ENCODE results near the gene VSTM4.

VSTM4 gene

GRCh38 chr10:49068209-49068608 lies 47.1 kb downstream of the VSTM4 start:
- no peak for DNase-seq

GRCh38 chr10:49066944-49067730 lies 48.2 kb downstream of the VSTM4 start:
- DNase-seq: no peak

- no peak for DNase-seq
These were observed 53.1 kb downstream of the VSTM4 start for GRCh38 chr10:49062229-49062628.

GRCh38 chr10:49061667-49062066 lies 53.7 kb downstream of the VSTM4 start:
- DNase-seq: no peak

GRCh38 chr10:49058463-49059255 lies 56.7 kb downstream of the VSTM4 start:
- DNase-seq: no peak

DNA sequence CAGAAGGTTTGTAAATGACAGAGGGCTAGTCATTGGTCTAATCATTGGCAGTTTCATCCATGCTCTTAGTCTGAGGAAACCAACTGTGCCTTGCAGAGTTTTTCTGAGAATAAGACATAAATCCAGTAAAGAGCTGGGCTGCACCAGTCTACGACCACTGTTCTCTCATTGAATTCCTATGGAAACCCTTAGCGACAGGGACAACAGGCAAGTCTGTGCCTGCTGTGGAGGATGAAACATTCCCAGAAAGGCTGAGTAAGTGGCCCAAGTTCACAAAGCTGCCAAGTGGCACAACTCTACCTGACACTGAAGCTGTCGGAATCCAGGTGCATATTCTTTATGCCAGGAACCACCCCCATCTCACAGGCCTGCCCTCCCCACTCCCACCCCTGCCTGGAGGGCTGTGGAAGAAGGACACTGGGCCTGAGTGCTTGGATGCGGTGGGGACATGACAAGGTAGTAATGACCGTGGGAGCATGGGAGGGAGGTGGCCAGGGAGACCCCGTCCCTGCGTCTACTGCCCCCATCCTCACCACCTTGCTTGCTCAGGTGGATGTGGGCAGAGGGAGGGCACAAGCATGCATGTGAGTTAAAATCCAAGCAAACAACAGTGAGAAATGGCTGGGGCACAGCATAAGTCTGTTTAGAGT lies 58.0 kb downstream of the VSTM4 start:
- no peak for DNase-seq

GRCh38 chr10:49056356-49056755 lies 59.0 kb downstream of the VSTM4 start:
- DNase-seq: no peak

GRCh38 chr10:49055221-49055849 lies 60.0 kb downstream of the VSTM4 start:
- no peak for DNase-seq

DNA sequence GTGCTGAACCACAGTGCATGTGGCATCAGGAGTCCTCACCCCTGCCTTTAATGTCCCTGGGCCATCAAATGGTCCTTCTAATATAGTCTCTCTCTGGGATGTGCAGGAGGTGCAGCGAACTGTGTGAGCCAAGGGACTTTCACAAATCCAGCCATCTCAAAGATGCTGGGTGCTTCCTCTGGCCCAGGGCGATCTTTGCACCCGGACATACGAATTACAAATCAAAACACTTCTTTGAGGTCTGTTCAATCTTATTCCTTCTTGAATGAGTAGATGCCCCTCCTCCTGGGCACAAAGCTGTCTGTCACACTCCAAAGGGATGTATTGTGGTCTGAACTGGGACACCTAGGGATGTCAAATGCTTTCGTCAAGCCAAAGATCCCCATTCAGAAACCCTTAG lies 60.6 kb downstream of the VSTM4 start:
- no peak for DNase-seq

- no peak for DNase-seq
These were observed 61.2 kb downstream of the VSTM4 start for GRCh38 chr10:49053998-49054692.

GRCh38 chr10:49053053-49053997 lies 62.0 kb downstream of the VSTM4 start:
- DNase-seq: no peak

- no peak for DNase-seq
These were observed 63.3 kb downstream of the VSTM4 start for GRCh38 chr10:49052069-49052468.

- no peak for DNase-seq
These were observed 64.4 kb downstream of the VSTM4 start for GRCh38 chr10:49050906-49051305.

DNA sequence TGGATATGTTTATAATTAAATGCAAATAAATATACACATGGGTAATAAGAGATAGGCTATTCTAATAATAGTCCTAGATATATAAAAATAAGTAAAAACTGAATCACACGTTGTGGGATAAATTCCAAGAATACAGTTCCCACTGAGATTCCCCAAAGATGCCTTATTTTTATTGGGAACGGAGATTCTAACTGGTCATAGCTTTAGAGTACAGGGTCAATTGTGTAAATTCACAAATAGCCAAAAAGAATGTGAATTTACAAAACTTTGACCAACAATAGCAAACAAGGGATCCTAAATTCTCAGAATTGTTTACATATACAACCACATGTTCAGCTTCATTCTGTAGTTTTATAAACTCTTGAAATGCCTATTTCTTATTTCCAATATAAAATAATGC lies 65.0 kb downstream of the VSTM4 start:
- DNase-seq: no peak

DNA sequence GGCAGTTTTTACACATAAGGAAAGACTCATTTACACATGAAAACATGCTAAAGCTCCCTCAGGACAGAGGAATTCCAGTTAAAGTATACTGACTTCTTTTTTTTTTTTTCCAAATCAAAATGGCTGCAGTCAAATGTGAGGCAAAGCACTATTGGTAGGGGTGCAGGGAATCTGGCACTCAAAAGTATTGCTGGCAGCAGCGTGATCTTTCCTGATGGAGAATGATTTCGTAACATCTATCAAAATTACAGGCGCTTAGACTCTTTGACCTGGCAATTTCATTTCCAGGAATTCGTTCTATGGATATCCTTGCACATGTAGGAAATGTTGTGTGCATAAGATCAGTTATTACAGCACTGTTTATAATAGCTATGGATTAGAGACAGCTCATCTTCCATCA lies 65.7 kb downstream of the VSTM4 start:
- DNase-seq: no peak

DNA sequence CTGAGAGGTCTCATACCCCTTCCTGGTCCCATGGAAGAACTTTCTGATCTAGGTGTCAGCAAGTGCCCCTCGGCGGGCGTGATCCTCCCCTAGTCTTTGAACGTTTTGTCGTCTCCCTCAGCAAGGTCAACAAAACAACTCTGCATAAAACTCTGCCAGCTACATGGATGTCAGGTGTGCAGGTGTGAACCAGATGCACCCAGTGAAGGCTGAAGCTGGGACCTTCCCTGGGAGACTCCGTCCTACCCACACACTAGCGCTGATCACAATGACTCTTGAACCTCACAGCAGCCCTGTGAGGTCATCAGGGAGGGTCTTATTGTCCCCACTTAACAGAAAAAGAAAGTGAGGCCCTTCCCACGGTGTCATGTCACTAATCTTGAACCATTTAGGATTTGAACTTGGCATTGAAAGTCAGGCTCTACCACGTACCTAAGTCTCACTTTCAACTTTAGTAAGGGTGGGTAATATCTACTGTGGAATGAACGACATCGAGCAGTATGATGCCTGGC lies 68.1 kb downstream of the VSTM4 start:
- DNase-seq: no peak

DNA sequence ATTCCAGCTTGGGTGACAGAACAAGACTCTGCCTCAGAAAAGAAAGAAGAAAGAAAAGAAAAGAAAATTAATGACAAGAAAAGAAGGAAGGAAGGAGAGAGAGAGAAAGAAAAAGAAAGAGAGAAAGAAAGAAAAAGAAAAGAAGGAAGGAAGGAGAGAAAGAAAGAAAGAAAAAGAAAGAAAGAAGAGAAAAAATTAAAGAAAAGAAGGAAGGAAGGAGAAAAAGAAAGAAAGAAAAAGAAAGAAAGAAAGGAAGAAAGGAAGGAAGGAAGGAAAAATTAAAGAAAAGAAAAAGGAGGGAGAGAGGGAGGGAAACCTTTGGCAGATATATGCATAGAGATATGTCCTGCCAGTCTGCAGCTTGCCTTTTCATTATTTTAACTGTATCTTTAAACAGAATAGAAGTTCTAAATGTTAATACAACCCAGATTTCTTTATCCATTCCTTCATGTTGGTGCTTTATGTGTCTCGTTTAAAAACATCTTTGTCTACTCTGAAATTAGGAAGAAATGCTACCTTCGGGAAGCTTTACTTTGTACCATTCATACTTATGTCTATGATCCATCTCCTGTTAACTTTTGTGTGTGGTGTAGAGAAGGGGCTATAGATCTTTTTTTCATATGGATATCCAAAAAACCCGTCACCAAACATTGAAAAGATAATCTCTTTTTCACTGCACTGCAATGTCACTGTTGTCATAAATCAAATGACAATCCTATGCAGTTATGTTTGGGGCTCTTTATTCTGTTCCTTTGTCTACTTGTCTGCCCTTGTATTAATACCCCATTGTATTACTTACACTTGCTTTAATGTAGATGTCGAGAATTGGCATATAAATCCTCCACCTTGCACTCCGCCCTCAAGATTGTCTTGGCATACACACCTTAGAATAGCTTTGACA lies 70.8 kb downstream of the VSTM4 start:
- no peak for DNase-seq

DNA sequence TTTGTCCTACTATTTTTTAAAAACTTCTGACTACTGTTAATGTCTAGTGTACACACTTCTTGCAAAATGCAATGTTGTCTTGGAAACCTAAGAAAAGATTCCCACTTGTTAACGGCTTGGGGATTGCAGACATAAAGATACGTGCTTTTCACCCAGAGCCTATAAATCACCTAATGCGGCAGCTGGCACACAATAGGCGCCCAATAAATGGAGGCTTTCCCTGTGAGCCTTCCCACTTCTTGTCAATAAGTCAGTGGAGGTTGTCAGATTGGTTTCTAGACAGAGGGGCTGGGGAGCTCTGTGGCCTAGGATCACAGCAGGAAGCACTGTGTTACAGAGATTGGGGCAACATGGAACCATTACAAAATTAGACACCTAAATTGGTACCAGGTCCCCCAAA lies 74.7 kb downstream of the VSTM4 start:
- no peak for DNase-seq

DNA sequence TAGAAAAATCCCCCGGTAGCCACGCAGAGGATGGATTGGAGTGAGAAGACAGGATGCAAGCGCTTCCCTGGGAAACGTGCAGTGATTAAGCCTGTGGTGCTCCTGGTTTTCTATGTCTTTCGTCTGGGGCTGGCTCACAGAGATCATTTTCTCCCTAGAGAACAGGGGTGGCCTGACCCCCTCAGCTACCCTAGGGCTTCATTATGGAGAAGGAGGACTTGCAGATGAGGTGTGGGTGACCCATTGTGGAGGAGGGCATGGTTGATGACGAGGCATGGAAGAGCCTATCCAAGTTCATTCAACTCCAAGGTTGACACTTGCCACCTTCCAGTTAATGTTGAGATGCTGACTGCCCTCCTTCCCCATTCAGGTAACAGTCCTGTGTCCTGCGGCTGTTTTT lies 75.9 kb downstream of the VSTM4 start:
- DNase-seq: no peak

DNA sequence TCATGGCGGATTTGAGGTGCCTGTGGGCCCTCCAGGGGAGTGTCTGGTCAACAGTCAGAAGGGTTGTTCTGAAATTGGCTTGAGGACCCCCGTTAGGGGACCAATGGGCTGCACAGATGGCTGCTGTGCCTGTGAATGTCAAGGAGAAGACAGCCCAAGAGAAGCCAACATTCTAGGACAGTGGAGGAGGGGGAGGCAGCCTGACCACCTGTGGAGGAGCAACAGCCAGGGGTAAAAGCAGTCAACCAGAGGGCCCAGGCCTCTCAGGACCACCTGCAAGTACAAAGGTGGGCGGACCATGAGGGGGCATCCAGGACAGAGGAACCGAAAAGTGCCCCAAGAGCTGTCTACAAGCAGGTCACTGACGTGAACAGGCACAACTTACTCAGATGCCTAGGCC lies 76.6 kb downstream of the VSTM4 start:
- DNase-seq: no peak
